ENCODE results near the gene LTB4R2. TPM values are rescaled to one million over a fixed set of nuclear protein-coding genes. Genes with fewer than 3 reads are reported as not detected.

Gene LTB4R2
- total RNA-seq, 2 donors from 2014 or later, result 0.98 to 1.4 TPM

DNA sequence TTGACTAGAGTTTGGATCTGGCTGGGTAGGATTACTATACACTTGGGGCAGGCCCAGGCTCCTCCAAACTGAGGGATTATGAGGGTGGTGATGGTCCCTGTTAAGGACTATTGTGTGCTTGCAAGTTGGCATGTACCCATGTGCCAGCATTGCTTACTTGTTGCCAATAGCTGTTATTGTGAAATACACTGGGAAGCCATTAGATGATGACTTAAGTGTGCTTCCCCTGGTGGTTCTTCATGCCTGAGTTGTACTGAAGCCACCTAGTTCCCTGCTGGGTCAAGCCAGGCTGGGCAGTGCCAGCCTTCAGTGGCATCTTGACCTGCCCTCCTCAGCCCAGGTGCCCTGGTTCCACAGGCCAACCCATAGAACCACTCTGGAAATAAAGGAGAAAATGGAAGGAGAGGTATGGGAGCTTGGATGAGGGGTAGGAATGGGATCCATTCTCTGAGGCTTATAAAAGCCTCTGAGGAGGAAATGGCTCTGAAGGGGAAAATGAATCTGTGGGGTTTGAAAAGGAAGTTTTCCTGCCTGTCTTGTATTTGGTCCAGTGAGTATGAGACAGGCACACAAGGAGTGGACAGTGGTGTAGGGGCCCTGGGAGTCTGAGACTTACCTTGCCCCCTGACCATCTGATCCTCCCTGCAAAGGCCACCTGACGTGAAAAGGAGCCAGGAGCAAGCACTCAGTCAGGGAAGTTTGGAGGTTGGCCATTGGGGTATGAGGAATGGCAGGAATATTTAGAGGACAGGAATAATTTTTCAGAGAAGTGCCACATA is 2.1 kb downstream of the LTB4R2 start:
- Histone ChIP-seq H3K36me3 (peaks cover 3% of the 10 kb centered on the region), H3K4me1 (peaks cover 0 to 75% of the 10 kb centered on the region in 2 donors), H3K9me3 (no peaks in the 10 kb centered on the region), H3K4me3 (peak overlapping the region in 1 of 2 donors; percentile 64), H3K27me3 (no peaks in the 10 kb centered on the region), H3K27ac (peak overlapping the region; percentile 75 to 86)
- DNase-seq (ENCODE audit: low spot score), result no peak
- TF ChIP-seq, protein P1, sequence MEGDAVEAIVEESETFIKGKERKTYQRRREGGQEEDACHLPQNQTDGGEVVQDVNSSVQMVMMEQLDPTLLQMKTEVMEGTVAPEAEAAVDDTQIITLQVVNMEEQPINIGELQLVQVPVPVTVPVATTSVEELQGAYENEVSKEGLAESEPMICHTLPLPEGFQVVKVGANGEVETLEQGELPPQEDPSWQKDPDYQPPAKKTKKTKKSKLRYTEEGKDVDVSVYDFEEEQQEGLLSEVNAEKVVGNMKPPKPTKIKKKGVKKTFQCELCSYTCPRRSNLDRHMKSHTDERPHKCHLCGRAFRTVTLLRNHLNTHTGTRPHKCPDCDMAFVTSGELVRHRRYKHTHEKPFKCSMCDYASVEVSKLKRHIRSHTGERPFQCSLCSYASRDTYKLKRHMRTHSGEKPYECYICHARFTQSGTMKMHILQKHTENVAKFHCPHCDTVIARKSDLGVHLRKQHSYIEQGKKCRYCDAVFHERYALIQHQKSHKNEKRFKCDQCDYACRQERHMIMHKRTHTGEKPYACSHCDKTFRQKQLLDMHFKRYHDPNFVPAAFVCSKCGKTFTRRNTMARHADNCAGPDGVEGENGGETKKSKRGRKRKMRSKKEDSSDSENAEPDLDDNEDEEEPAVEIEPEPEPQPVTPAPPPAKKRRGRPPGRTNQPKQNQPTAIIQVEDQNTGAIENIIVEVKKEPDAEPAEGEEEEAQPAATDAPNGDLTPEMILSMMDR (IDR thresholded peaks at IDR 0.05), result no peak

DNA sequence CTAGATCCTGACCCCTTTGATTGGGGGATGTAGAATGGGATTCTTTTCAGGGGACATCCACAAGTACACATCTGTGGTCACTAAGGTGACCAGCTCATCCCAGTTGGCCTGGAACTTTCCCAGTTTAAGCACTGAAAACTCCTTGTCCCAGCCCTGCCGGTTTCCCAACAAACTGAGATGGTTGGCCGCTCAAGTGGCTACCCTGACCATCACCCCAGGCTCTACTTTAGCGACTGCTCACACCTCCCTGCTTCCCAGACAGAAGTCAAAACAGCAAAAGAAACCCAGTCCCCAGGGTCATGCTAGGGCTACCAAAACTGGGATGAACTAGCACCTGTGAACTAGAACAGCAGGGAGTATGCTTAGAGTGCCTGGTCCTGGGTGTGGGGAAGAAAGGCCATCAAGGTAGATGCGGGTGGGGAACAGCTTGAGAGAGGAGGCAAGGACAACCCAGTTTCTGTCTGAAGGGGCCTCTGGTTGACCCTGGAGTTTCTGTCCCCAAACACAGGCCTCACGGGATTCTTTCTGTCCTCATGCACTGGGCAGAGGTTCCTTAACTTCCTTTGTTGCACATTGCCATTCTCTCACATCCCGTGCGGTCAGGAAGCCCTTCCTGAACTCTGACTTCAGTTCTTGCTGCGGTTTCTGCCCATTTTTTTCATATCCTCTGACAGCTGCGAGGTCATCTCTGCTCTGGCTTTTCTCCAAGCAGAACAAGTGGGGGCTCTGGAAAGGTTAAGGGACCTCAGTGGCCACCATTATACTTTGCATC is 3.0 kb downstream of the LTB4R2 start:
- H3K4me1 ChIP-seq, result peaks cover 0 to 76% of the 10 kb centered on the region in 2 donors
- DNase-seq (ENCODE audit: low spot score), result no peak
- H3K9me3 ChIP-seq, result no peaks in the 10 kb centered on the region
- TF ChIP-seq, protein P1 (IDR thresholded peaks at IDR 0.05), result no peak
- peak overlapping the region; percentile 75 to 86 for H3K27ac ChIP-seq
- no peaks in the 10 kb centered on the region for H3K27me3 ChIP-seq
- no peaks in the 10 kb centered on the region for H3K36me3 ChIP-seq
- H3K4me3 ChIP-seq, result no peak overlapping the region

DNA sequence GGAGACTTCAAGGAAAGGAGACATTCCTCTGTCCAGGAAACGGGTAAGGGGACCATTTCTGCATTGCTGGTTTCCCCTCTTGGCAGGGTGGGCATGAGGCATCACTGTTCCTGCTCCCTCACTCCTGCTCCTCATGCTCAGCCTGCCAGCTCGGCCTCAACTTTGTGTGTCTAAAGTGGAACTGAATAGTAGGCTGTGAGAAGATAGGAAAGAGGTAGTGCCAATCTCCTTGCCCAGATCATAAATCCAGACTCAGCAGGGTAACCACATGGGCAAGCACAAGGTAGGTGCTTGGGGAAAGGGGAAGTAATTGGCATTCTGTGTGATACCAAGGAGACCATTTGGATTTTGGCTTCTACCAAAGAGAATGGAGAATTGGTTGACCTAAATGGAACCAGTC is 4.0 kb downstream of the LTB4R2 start:
- H3K9me3 ChIP-seq, result no peaks in the 10 kb centered on the region
- peak overlapping the region in 1 of 2 donors; percentile 26 for H3K27ac ChIP-seq
- TF ChIP-seq, protein P1 (IDR thresholded peaks at IDR 0.05), result no peak
- DNase-seq (ENCODE audit: low spot score), result no peak
- H3K27me3 ChIP-seq, result no peaks in the 10 kb centered on the region
- no peaks in the 10 kb centered on the region for H3K36me3 ChIP-seq
- peaks cover 0 to 75% of the 10 kb centered on the region in 2 donors for H3K4me1 ChIP-seq
- no peak overlapping the region for H3K4me3 ChIP-seq

DNA sequence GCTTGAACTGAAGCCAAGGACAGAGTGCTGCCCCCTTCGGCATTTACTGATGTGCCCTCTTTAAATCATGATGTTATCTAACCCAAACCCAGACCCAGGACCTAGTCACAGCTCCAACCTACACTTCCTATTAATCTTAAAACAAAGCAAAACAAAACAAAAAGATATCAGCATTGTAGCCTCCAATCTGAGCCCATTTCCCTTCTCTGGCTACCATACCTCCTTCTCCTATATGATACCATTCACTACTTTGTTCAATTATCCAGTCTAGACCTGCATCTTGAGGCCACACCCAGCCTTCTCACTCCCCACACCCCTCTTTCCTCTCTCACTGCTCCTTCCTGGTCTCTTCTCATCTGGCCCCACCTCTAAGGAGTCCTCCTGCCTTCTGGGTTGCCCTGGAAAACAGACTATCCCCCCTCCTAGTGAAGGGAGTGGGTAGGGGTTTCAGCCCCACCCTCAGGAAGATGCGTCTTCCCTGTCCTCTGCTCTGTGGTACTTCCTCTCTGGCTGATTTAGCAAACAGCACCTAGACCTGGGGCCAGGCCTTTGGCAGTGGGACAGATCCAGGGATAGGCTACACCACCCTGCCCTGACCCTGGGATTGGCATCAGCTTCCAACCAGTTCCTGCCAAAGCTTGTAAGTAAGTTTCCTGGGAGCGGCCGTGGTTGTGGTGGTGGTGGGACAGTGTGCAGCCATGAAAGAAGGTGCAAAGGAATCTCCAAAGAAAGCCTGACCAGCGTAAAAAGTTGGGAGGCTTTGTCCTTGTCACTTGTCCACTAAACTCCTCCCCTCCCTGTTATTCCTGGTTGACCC is 4.6 kb downstream of the LTB4R2 start:
- Histone ChIP-seq H3K27ac (peak overlapping the region in 1 of 2 donors; percentile 26), H3K9me3 (no peaks in the 10 kb centered on the region), H3K4me1 (peaks cover 0 to 73% of the 10 kb centered on the region in 2 donors), H3K27me3 (no peaks in the 10 kb centered on the region), H3K36me3 (no peaks in the 10 kb centered on the region), H3K4me3 (no peak overlapping the region)
- TF ChIP-seq, protein P1 (IDR thresholded peaks at IDR 0.05), result no peak
- no peak for DNase-seq (ENCODE audit: low spot score)

DNA sequence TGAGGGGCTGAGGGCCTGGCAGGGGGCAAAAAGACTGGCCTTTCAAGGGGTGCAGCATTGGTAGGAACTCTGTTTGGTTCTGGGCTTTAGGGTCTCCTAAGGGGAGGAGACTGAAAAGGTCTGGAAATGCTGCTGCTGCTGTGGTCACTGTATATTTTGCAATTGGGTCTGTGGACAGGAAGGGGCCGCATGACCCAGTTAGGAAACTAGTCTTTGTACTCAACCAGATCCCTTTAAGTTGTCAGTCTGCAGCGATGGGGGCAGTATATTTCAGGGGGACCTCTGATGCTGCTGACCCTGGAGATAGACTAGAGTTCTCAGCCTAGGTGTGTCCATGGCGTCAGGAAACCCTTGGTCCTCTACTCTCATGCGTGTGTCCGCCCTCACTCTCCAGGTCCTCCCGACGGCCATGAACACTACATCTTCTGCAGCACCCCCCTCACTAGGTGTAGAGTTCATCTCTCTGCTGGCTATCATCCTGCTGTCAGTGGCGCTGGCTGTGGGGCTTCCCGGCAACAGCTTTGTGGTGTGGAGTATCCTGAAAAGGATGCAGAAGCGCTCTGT is 5.4 kb downstream of the LTB4R2 start:
- no peak for DNase-seq (ENCODE audit: low spot score)
- no peaks in the 10 kb centered on the region for H3K27me3 ChIP-seq
- TF ChIP-seq, protein P1 (IDR thresholded peaks at IDR 0.05), result no peak
- no peaks in the 10 kb centered on the region for H3K36me3 ChIP-seq
- H3K4me1 ChIP-seq, result peaks cover 0 to 66% of the 10 kb centered on the region in 2 donors
- no peaks in the 10 kb centered on the region for H3K9me3 ChIP-seq
- H3K4me3 ChIP-seq, result no peak overlapping the region
- peak overlapping the region; percentile 17 to 48 for H3K27ac ChIP-seq

Measured in right atrium auricular region (tissue), 2 donors.